GM12878 (cell line): ENCODE measurements around the gene RRH.

Source experiments
- CTCF ChIP-seq, 3 experiments: IDR thresholded peaks in 2 of 3; conservative IDR thresholded peaks in 1 of 3; 2 replicates each; pipeline ENCODE4 v1.5.1; 2011; ENCODE audit warnings: low read depth in 3 of 3, low read length in 3 of 3, mild to moderate bottlenecking in 3 of 3, control low read depth in 2 of 3, moderate library complexity in 2 of 3, inconsistent platforms in 1 of 3, mixed read lengths in 1 of 3; ENCODE audit not compliant: control insufficient read depth in 2 of 3, insufficient read depth in 1 of 3; ENCODE audit errors: extremely low read depth in 1 of 3
- HDAC2 ChIP-seq: fragments of 200-600 bp; sonication (generic); IDR thresholded peaks from 2 replicates; pipeline ENCODE4 v1.6.1; 2017
- NFIC ChIP-seq: IDR thresholded peaks from 2 replicates; pipeline ENCODE4 v1.6.1; 2012; ENCODE audit warnings: low read depth, mild to moderate bottlenecking, inconsistent platforms, low read length, moderate library complexity
- NFYB ChIP-seq: IDR thresholded peaks from 2 replicates; pipeline ENCODE4 v1.6.1; 2011; ENCODE audit warnings: low read depth, mild to moderate bottlenecking, low read length, improper control_type of control experiment, moderate library complexity; ENCODE audit not compliant: insufficient read depth
- NR2C2 ChIP-seq: IDR thresholded peaks from 2 replicates; pipeline ENCODE4 v1.6.1; 2011; ENCODE audit warnings: borderline replicate concordance, low read depth; ENCODE audit not compliant: control insufficient read depth, insufficient read length
- POLR2AphosphoS5 ChIP-seq: IDR thresholded peaks from 2 replicates; pipeline ENCODE4 v1.6.1; 2011; ENCODE audit warnings: mild to moderate bottlenecking, low read length, inconsistent platforms
- RAD21 ChIP-seq: IDR thresholded peaks from 2 replicates; pipeline ENCODE4 v1.6.1; 2011; ENCODE audit warnings: mild to moderate bottlenecking, low read depth, low read length, moderate library complexity; ENCODE audit not compliant: insufficient read depth
- TAF1 ChIP-seq: IDR thresholded peaks from 2 replicates; pipeline ENCODE4 v1.6.1; 2011; ENCODE audit warnings: mild to moderate bottlenecking, low read depth, low read length, borderline replicate concordance

GRCh38 chr4:109878355-109878754 is 50.6 kb downstream of the RRH start:
- TF ChIP-seq NFYB: no peak
- no peak for TF ChIP-seq CTCF (IDR thresholded peaks at IDR 0.05 in 2 of 3, conservative IDR thresholded peaks at IDR 0.05 in 1 of 3; ENCODE audit: control insufficient read depth in 2 of 3, extremely low read depth in 1 of 3, insufficient read depth in 1 of 3, low read depth in 3 of 3, low read length in 3 of 3)
- TF ChIP-seq RAD21: no peak
- TF ChIP-seq TAF1: no peak
- no peak for TF ChIP-seq NR2C2
- TF ChIP-seq POLR2AphosphoS5: no peak
- no peak for TF ChIP-seq NFIC
- no peak for TF ChIP-seq HDAC2
